ENCODE measurements around the gene ATXN7L1.

The ATXN7L1 gene

GRCh38 chr7:105776986-105777910 is 99.2 kb downstream of the ATXN7L1 start:
- POLR2A ChIA-PET, result no interaction called here
- CTCF ChIA-PET, result interaction anchor here (0.9 kb wide), 1 partner anchor 13 kb away, joined by 3 read pairs; no protein-coding TSS in a partner anchor
- H3K36me3 ChIP-seq (ENCODE audit: control insufficient read depth in 2 of 2, insufficient read depth in 1 of 2, low read length in 2 of 2), result no peaks in the 10 kb centered on the region
- no peak overlapping the region for H3K27ac ChIP-seq (ENCODE audit: extremely low read depth, low read depth, low read length)
- H3K9me3 ChIP-seq (ENCODE audit: control insufficient read depth, insufficient read depth, low read depth, low read length), result no peaks in the 10 kb centered on the region
- no peaks in the 10 kb centered on the region for H3K4me1 ChIP-seq (ENCODE audit: control insufficient read depth, insufficient read depth, low read length)
- H3K4me3 ChIP-seq (ENCODE audit: low read depth, low read length), result no peak overlapping the region
- TF ChIP-seq ZNF510 (tag by site-specific recombination; IDR thresholded peaks at IDR 0.05; ENCODE audit: insufficient replicate concordance) (no peak), ZNF239 (tag by site-specific recombination; IDR thresholded peaks at IDR 0.05) (no peak), KLF9 (tag by site-specific recombination; IDR thresholded peaks at IDR 0.05; ENCODE audit: low read depth) (no peak), ZNF404 (tag by site-specific recombination; IDR thresholded peaks at IDR 0.05) (no peak), HOXC10 (CRISPR knock-in tag; IDR thresholded peaks at IDR 0.05) (no peak), ZNF768 (tag by site-specific recombination; IDR thresholded peaks at IDR 0.05) (no peak), KLF16 (tag by site-specific recombination; IDR thresholded peaks at IDR 0.05) (no peak), ZNF449 (tag by site-specific recombination; IDR thresholded peaks at IDR 0.05) (no peak), KLF7 (tag by site-specific recombination; IDR thresholded peaks at IDR 0.05; ENCODE audit: borderline replicate concordance) (no peak), GLI4 (tag by site-specific recombination; IDR thresholded peaks at IDR 0.05) (no peak), AEBP2 (tag by site-specific recombination; IDR thresholded peaks at IDR 0.05; ENCODE audit: borderline replicate concordance) (no peak), ZNF423 (tag by site-specific recombination; IDR thresholded peaks at IDR 0.05) (no peak), ZNF830 (tag by site-specific recombination; IDR thresholded peaks at IDR 0.05; ENCODE audit: low read depth) (no peak), ZSCAN16 (tag by site-specific recombination; IDR thresholded peaks at IDR 0.05) (no peak), PRDM6 (tag by site-specific recombination; IDR thresholded peaks at IDR 0.05) (no peak), ZNF148 (tag by site-specific recombination; IDR thresholded peaks at IDR 0.05; ENCODE audit: borderline replicate concordance) (no peak), ZNF223 (tag by site-specific recombination; IDR thresholded peaks at IDR 0.05) (no peak), SP2 (tag by site-specific recombination; IDR thresholded peaks at IDR 0.05) (no peak), ZNF639 (tag by site-specific recombination; IDR thresholded peaks at IDR 0.05) (no peak)

Data from HEK293 (cell line).